Activated T-helper 1 cell treated with anti-CD3 and anti-CD28 coated beads, Interleukin-12 subunit alpha, Interleukin-12 subunit beta, Interleukin-2, Interleukin-4 antibody, amounts not matched to agents 30 ng/mL and 10 ng/mL and 1 ng/mL, durations not matched to agents 14 hours and 24 hours and 36 hours (primary cell): Measurements from ENCODE around the gene XCR1. TPM values are rescaled to one million over a fixed set of nuclear protein-coding genes. Genes with fewer than 3 reads are reported as not detected.
"Not testable (repeated sequence)": the region's sequence is repeated elsewhere in the genome, so short reads cannot be mapped to it uniquely, and the experiment has no call there.

Experiments used
- DNase-seq: peaks from one replicate; pipeline ENCODE4 v3.0.0; 2021; ENCODE audit warnings: low spot score
- H3K27ac Mint-ChIP-seq: one replicate; pipeline ENCODE4 v1.8.0; 2021; ENCODE audit warnings: mild to moderate bottlenecking, mixed read lengths
- H3K27me3 Mint-ChIP-seq: one replicate; pipeline ENCODE4 v1.8.0; 2022; ENCODE audit warnings: mild to moderate bottlenecking, moderate library complexity, mixed read lengths; ENCODE audit not compliant: insufficient read depth
- H3K36me3 Mint-ChIP-seq: one replicate; pipeline ENCODE4 v1.8.0; 2021; ENCODE audit warnings: low read depth, mixed read lengths
- H3K4me1 Mint-ChIP-seq: one replicate; pipeline ENCODE4 v1.8.0; 2021; ENCODE audit warnings: low read depth, mixed read lengths
- H3K4me3 Mint-ChIP-seq: one replicate; pipeline ENCODE4 v1.8.0; 2021; ENCODE audit warnings: mild to moderate bottlenecking, moderate library complexity, mixed read lengths
- H3K9me3 Mint-ChIP-seq: one replicate; pipeline ENCODE4 v1.8.0; 2021; ENCODE audit warnings: mixed read lengths
- intact Hi-C: fragments of 100-400 bp; cut with micrococcal nuclease; formaldehyde crosslinking; loops from one replicate; pipeline ENCODE4 v1.15.1; 2024
- total RNA-seq: library from RNA; stranded (reverse); gene quantifications from 2 replicates; pipeline ENCODE4 v1.2.3, GENCODE V29; 2022

The XCR1 gene
- total RNA-seq, 1 donor from 2014 or later, result 0.08 TPM

- no peaks in the 10 kb centered on the region for H3K36me3 Mint-ChIP-seq
- intact Hi-C loops, result no loop called here
- no peak overlapping the region for H3K27ac Mint-ChIP-seq
- H3K4me1 Mint-ChIP-seq, result peaks cover 11% of the 10 kb centered on the region
- H3K9me3 Mint-ChIP-seq, result no peaks in the 10 kb centered on the region
- peaks cover 70% of the 10 kb centered on the region for H3K27me3 Mint-ChIP-seq
- no peak overlapping the region for H3K4me3 Mint-ChIP-seq
- no peak for DNase-seq
Measured at GRCh38 chr3:46060551-46060950, 33.3 kb upstream of the XCR1 start.

- intact Hi-C loops, result no loop called here
Measured at GRCh38 chr3:46059432-46059831, 32.1 kb upstream of the XCR1 start.

GRCh38 chr3:46058981-46059380, 31.7 kb upstream of the XCR1 start:
- no peaks in the 10 kb centered on the region for H3K36me3 Mint-ChIP-seq
- intact Hi-C loops, result no loop called here
- H3K27ac Mint-ChIP-seq, result no peak overlapping the region
- peaks cover 84% of the 10 kb centered on the region for H3K27me3 Mint-ChIP-seq
- H3K4me1 Mint-ChIP-seq, result peaks cover 6% of the 10 kb centered on the region
- H3K9me3 Mint-ChIP-seq, result no peaks in the 10 kb centered on the region
- no peak for DNase-seq
- no peak overlapping the region for H3K4me3 Mint-ChIP-seq

More at GRCh38 chr3:46059432-46059831, 32.1 kb upstream of the XCR1 start:
- Mint-ChIP-seq H3K27ac (no peak overlapping the region), H3K4me3 (no peak overlapping the region), H3K27me3 (peaks cover 81% of the 10 kb centered on the region), H3K4me1 (peaks cover 7% of the 10 kb centered on the region), H3K36me3 (no peaks in the 10 kb centered on the region), H3K9me3 (no peaks in the 10 kb centered on the region)
- no peak for DNase-seq

- no peaks in the 10 kb centered on the region for H3K36me3 Mint-ChIP-seq
- H3K4me3 Mint-ChIP-seq, result no peak overlapping the region
- H3K9me3 Mint-ChIP-seq, result no peaks in the 10 kb centered on the region
- peaks cover 6% of the 10 kb centered on the region for H3K4me1 Mint-ChIP-seq
- H3K27me3 Mint-ChIP-seq, result peaks cover 83% of the 10 kb centered on the region
- intact Hi-C loops, result no loop called here
- no peak overlapping the region for H3K27ac Mint-ChIP-seq
- DNase-seq, result no peak
Measured at GRCh38 chr3:46057716-46058115, 30.4 kb upstream of the XCR1 start.

GRCh38 chr3:46056686-46057085, 29.4 kb upstream of the XCR1 start:
- DNase-seq, result no peak
- intact Hi-C loops, result no loop called here
- no peaks in the 10 kb centered on the region for H3K9me3 Mint-ChIP-seq
- peaks cover 81% of the 10 kb centered on the region for H3K27me3 Mint-ChIP-seq
- no peak overlapping the region for H3K4me3 Mint-ChIP-seq
- no peaks in the 10 kb centered on the region for H3K36me3 Mint-ChIP-seq
- peaks cover 6% of the 10 kb centered on the region for H3K4me1 Mint-ChIP-seq
- H3K27ac Mint-ChIP-seq, result no peak overlapping the region

- H3K9me3 Mint-ChIP-seq, intact Hi-C loops, H3K27ac Mint-ChIP-seq, H3K4me3 Mint-ChIP-seq, H3K36me3 Mint-ChIP-seq, DNase-seq: not testable (repeated sequence)
- Mint-ChIP-seq H3K4me1 (peaks cover 15% of the 10 kb centered on the region), H3K27me3 (peaks cover 59% of the 10 kb centered on the region)
Measured at GRCh38 chr3:46053761-46054515, 26.7 kb upstream of the XCR1 start.

- DNase-seq, intact Hi-C loops, H3K27ac Mint-ChIP-seq, H3K4me3 Mint-ChIP-seq, H3K9me3 Mint-ChIP-seq, H3K36me3 Mint-ChIP-seq: not testable (repeated sequence)
- H3K27me3 Mint-ChIP-seq, result peaks cover 52% of the 10 kb centered on the region
- H3K4me1 Mint-ChIP-seq, result peaks cover 21% of the 10 kb centered on the region
Measured at GRCh38 chr3:46053265-46053664, 26.0 kb upstream of the XCR1 start.

GRCh38 chr3:46052531-46052930, 25.2 kb upstream of the XCR1 start:
- no peak overlapping the region for H3K27ac Mint-ChIP-seq
- intact Hi-C loops, result no loop called here
- peaks cover 45% of the 10 kb centered on the region for H3K27me3 Mint-ChIP-seq
- peaks cover 28% of the 10 kb centered on the region for H3K4me1 Mint-ChIP-seq
- no peaks in the 10 kb centered on the region for H3K36me3 Mint-ChIP-seq
- no peak overlapping the region for H3K4me3 Mint-ChIP-seq
- DNase-seq, result no peak
- H3K9me3 Mint-ChIP-seq, result no peaks in the 10 kb centered on the region

- intact Hi-C loops, result no loop called here
- H3K36me3 Mint-ChIP-seq, result no peaks in the 10 kb centered on the region
- H3K27ac Mint-ChIP-seq, result no peak overlapping the region
- DNase-seq, result no peak
- peaks cover 45% of the 10 kb centered on the region for H3K4me1 Mint-ChIP-seq
- no peaks in the 10 kb centered on the region for H3K9me3 Mint-ChIP-seq
- H3K27me3 Mint-ChIP-seq, result peaks cover 18% of the 10 kb centered on the region
- H3K4me3 Mint-ChIP-seq, result no peak overlapping the region
Measured at GRCh38 chr3:46049093-46049492, 21.8 kb upstream of the XCR1 start.

GRCh38 chr3:46046231-46046630, 18.9 kb upstream of the XCR1 start:
- intact Hi-C loops, H3K36me3 Mint-ChIP-seq: not testable (repeated sequence)
- peak overlapping the region; percentile 51 for H3K27ac Mint-ChIP-seq
- DNase-seq, result peak; percentile 42
- H3K9me3 Mint-ChIP-seq, result peaks cover 10% of the 10 kb centered on the region
- peak overlapping the region; percentile 7 for H3K4me3 Mint-ChIP-seq
- peaks cover 45% of the 10 kb centered on the region for H3K4me1 Mint-ChIP-seq
- peaks cover 17% of the 10 kb centered on the region for H3K27me3 Mint-ChIP-seq

GRCh38 chr3:46038916-46039315, 11.6 kb upstream of the XCR1 start:
- Mint-ChIP-seq H3K27ac (no peak overlapping the region), H3K4me1 (peaks cover 6% of the 10 kb centered on the region), H3K27me3 (peaks cover 36% of the 10 kb centered on the region), H3K9me3 (peaks cover 10% of the 10 kb centered on the region), H3K36me3 (peaks cover 3% of the 10 kb centered on the region), H3K4me3 (no peak overlapping the region)
- intact Hi-C loops, result no loop called here
- no peak for DNase-seq

GRCh38 chr3:46038071-46038470, 10.8 kb upstream of the XCR1 start:
- Mint-ChIP-seq H3K9me3 (peaks cover 10% of the 10 kb centered on the region), H3K27me3 (peaks cover 31% of the 10 kb centered on the region)
- H3K4me1 Mint-ChIP-seq, H3K27ac Mint-ChIP-seq, DNase-seq, intact Hi-C loops, H3K4me3 Mint-ChIP-seq, H3K36me3 Mint-ChIP-seq: not testable (repeated sequence)

GRCh38 chr3:46036191-46036590, 8.9 kb upstream of the XCR1 start:
- Mint-ChIP-seq H3K27me3 (peaks cover 23% of the 10 kb centered on the region), H3K9me3 (no peaks in the 10 kb centered on the region), H3K36me3 (no peaks in the 10 kb centered on the region), H3K4me3 (no peak overlapping the region), H3K4me1 (peaks cover 6% of the 10 kb centered on the region), H3K27ac (no peak overlapping the region)
- intact Hi-C loops, result no loop called here
- DNase-seq, result no peak

GRCh38 chr3:46031747-46032146, 4.5 kb upstream of the XCR1 start:
- H3K4me3 Mint-ChIP-seq, result no peak overlapping the region
- H3K36me3 Mint-ChIP-seq, result peaks cover 3% of the 10 kb centered on the region
- intact Hi-C loops, result no loop called here
- no peak overlapping the region for H3K27ac Mint-ChIP-seq
- DNase-seq, result no peak
- H3K9me3 Mint-ChIP-seq, result peaks cover 19% of the 10 kb centered on the region
- peaks cover 16% of the 10 kb centered on the region for H3K27me3 Mint-ChIP-seq
- H3K4me1 Mint-ChIP-seq, result no peaks in the 10 kb centered on the region
